ENCODE data around the gene MRPL12.

The MRPL12 gene

GRCh38 chr17:81714412-81715106 lies 11.4 kb downstream of the MRPL12 start:
- peaks cover 8% of the 10 kb centered on the region; the same call in 1 of the 2 replicates for H3K36me3 ChIP-seq (ENCODE audit: insufficient read depth, low read length)
- H3K4me2 ChIP-seq (ENCODE audit: low read length): no peak overlapping the region
- H3K9ac ChIP-seq (ENCODE audit: low read length): no peak overlapping the region

GRCh38 chr17:81715107-81715871 lies 12.1 kb downstream of the MRPL12 start:
- H3K4me1 ChIP-seq (ENCODE audit: insufficient read depth, low read length, severe bottlenecking): peaks cover 30% of the 10 kb centered on the region
- H3K79me2 ChIP-seq (ENCODE audit: insufficient read depth, low read length): no peaks in the 10 kb centered on the region
- no peaks in the 10 kb centered on the region for H3K27me3 ChIP-seq (ENCODE audit: insufficient read depth, low read length)
- no peaks in the 10 kb centered on the region for H3F3A ChIP-seq (ENCODE audit: insufficient read depth, low read length)
- TF ChIP-seq, protein P1, sequence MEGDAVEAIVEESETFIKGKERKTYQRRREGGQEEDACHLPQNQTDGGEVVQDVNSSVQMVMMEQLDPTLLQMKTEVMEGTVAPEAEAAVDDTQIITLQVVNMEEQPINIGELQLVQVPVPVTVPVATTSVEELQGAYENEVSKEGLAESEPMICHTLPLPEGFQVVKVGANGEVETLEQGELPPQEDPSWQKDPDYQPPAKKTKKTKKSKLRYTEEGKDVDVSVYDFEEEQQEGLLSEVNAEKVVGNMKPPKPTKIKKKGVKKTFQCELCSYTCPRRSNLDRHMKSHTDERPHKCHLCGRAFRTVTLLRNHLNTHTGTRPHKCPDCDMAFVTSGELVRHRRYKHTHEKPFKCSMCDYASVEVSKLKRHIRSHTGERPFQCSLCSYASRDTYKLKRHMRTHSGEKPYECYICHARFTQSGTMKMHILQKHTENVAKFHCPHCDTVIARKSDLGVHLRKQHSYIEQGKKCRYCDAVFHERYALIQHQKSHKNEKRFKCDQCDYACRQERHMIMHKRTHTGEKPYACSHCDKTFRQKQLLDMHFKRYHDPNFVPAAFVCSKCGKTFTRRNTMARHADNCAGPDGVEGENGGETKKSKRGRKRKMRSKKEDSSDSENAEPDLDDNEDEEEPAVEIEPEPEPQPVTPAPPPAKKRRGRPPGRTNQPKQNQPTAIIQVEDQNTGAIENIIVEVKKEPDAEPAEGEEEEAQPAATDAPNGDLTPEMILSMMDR (IDR thresholded peaks at IDR 0.05; ENCODE audit: low read length): no peak
- no peak for TF ChIP-seq EZH2 (IDR thresholded peaks at IDR 0.05; ENCODE audit: borderline replicate concordance, low read length)
- peaks cover 14% of the 10 kb centered on the region; the same call in 1 of the 2 replicates for H3K36me3 ChIP-seq (ENCODE audit: insufficient read depth, low read length)
- no peaks in the 10 kb centered on the region for H3K9me2 ChIP-seq (ENCODE audit: low read depth, low read length)
- no peak overlapping the region for H3K4me3 ChIP-seq (ENCODE audit: low read depth, low read length, poor library complexity, severe bottlenecking)
- H3K9ac ChIP-seq (ENCODE audit: low read length): no peak overlapping the region
- H3K9me3 ChIP-seq (ENCODE audit: low read length): no peaks in the 10 kb centered on the region
- H2AFZ ChIP-seq (ENCODE audit: low read length): no peak overlapping the region
- no peak overlapping the region for H3K4me2 ChIP-seq (ENCODE audit: low read length)
- H4K20me1 ChIP-seq (ENCODE audit: insufficient read depth, low read length): no peaks in the 10 kb centered on the region
- no peak overlapping the region for H3K27ac ChIP-seq (ENCODE audit: low read depth, low read length, poor library complexity, severe bottlenecking)

More at GRCh38 chr17:81714412-81715106, 11.4 kb downstream of the MRPL12 start:
- no peaks in the 10 kb centered on the region for H3K9me3 ChIP-seq (ENCODE audit: low read length)
- H3K4me3 ChIP-seq (ENCODE audit: low read depth, low read length, poor library complexity, severe bottlenecking): no peak overlapping the region
- H3K9me2 ChIP-seq (ENCODE audit: low read depth, low read length): no peaks in the 10 kb centered on the region
- H3K27ac ChIP-seq (ENCODE audit: low read depth, low read length, poor library complexity, severe bottlenecking): no peak overlapping the region
- peaks cover 36% of the 10 kb centered on the region for H3K4me1 ChIP-seq (ENCODE audit: insufficient read depth, low read length, severe bottlenecking)
- no peak for TF ChIP-seq EZH2 (IDR thresholded peaks at IDR 0.05; ENCODE audit: borderline replicate concordance, low read length)
- TF ChIP-seq, protein P1 (IDR thresholded peaks at IDR 0.05; ENCODE audit: low read length): no peak
- no peaks in the 10 kb centered on the region for H3K27me3 ChIP-seq (ENCODE audit: insufficient read depth, low read length)
- H2AFZ ChIP-seq (ENCODE audit: low read length): no peak overlapping the region
- no peaks in the 10 kb centered on the region for H3K79me2 ChIP-seq (ENCODE audit: insufficient read depth, low read length)
- 0 out of 2 replicates have a peak, but pooled peaks cover 4% of the 10 kb centered on the region for H3F3A ChIP-seq (ENCODE audit: insufficient read depth, low read length)
- no peaks in the 10 kb centered on the region for H4K20me1 ChIP-seq (ENCODE audit: insufficient read depth, low read length)

- Histone ChIP-seq H3K9me2 (ENCODE audit: low read depth, low read length) (no peaks in the 10 kb centered on the region), H3K79me2 (ENCODE audit: insufficient read depth, low read length) (no peaks in the 10 kb centered on the region), H3F3A (ENCODE audit: insufficient read depth, low read length) (no peaks in the 10 kb centered on the region), H3K4me3 (ENCODE audit: low read depth, low read length, poor library complexity, severe bottlenecking) (no peak overlapping the region), H4K20me1 (ENCODE audit: insufficient read depth, low read length) (no peaks in the 10 kb centered on the region), H3K4me1 (ENCODE audit: insufficient read depth, low read length, severe bottlenecking) (peaks cover 23% of the 10 kb centered on the region), H3K9ac (ENCODE audit: low read length) (no peak overlapping the region), H3K27me3 (ENCODE audit: insufficient read depth, low read length) (no peaks in the 10 kb centered on the region), H3K36me3 (ENCODE audit: insufficient read depth, low read length) (peaks cover 14% of the 10 kb centered on the region; the same call in 1 of the 2 replicates), H3K4me2 (ENCODE audit: low read length) (no peak overlapping the region), H3K27ac (ENCODE audit: low read depth, low read length, poor library complexity, severe bottlenecking) (no peak overlapping the region), H3K9me3 (ENCODE audit: low read length) (no peaks in the 10 kb centered on the region), H2AFZ (ENCODE audit: low read length) (no peak overlapping the region)
- no peak for TF ChIP-seq EZH2 (IDR thresholded peaks at IDR 0.05; ENCODE audit: borderline replicate concordance, low read length)
- TF ChIP-seq, protein P1 (IDR thresholded peaks at IDR 0.05; ENCODE audit: low read length): 0 out of 2 replicates have a peak, but pooled peaks have one; percentile 7
Measured at GRCh38 chr17:81715872-81716673, 12.9 kb downstream of the MRPL12 start.

Data from OCI-LY1 (cell line).